Hepatocyte (in vitro differentiated cells): ENCODE results near the gene PPP2R1B. TPM values are rescaled to one million over a fixed set of nuclear protein-coding genes. Genes with fewer than 3 reads are reported as not detected.

Source experiments
- DNase-seq: peaks from one replicate; pipeline ENCODE4 v3.0.0-alpha.2; 2016; ENCODE audit warnings: low spot score
- H2AFZ ChIP-seq: fragments of 200-600 bp; sonication (generic); 2 replicates; pipeline ENCODE4 v1.6.0; 2016; ENCODE audit warnings: antibody characterized with exemption, mild to moderate bottlenecking
- H3K27ac ChIP-seq: fragments of 200-600 bp; sonication (generic); 2 replicates; pipeline ENCODE4 v1.5.1; 2016; ENCODE audit warnings: mild to moderate bottlenecking
- H3K27me3 ChIP-seq: fragments of 200-600 bp; sonication (generic); 2 replicates; pipeline ENCODE4 v1.6.1; 2016
- H3K36me3 ChIP-seq: fragments of 200-600 bp; sonication (generic); replicated peaks from 2 replicates; pipeline ENCODE4 v1.5.1; 2016; ENCODE audit warnings: low read depth; ENCODE audit not compliant: insufficient read depth
- H3K4me1 ChIP-seq: fragments of 200-600 bp; sonication (generic); 2 replicates; pipeline ENCODE4 v1.5.1; 2016; ENCODE audit warnings: mild to moderate bottlenecking, moderate library complexity; ENCODE audit not compliant: insufficient read depth
- H3K4me2 ChIP-seq: fragments of 200-600 bp; sonication (generic); 2 replicates; pipeline ENCODE4 v1.6.0; 2016
- H3K4me3 ChIP-seq: fragments of 200-600 bp; sonication (generic); 2 replicates; pipeline ENCODE4 v1.5.1; 2016; ENCODE audit warnings: mild to moderate bottlenecking
- H3K79me2 ChIP-seq: fragments of 200-600 bp; sonication (generic); 2 replicates; pipeline ENCODE4 v1.6.0; 2017; ENCODE audit warnings: mild to moderate bottlenecking
- H3K9me2 ChIP-seq: fragments of 200-600 bp; sonication (generic); replicated peaks from 2 replicates; pipeline ENCODE4 v1.6.0; 2017; ENCODE audit warnings: mild to moderate bottlenecking; ENCODE audit not compliant: insufficient read depth
- H3K9me3 ChIP-seq: fragments of 200-600 bp; sonication (generic); 2 replicates; pipeline ENCODE4 v1.5.1; 2016; ENCODE audit warnings: low read depth, mild to moderate bottlenecking
- H4K20me1 ChIP-seq: fragments of 200-600 bp; sonication (generic); 2 replicates; pipeline ENCODE4 v1.6.0; 2016; ENCODE audit warnings: mild to moderate bottlenecking; ENCODE audit not compliant: insufficient read depth, poor library complexity, severe bottlenecking
- CTCF ChIP-seq: fragments of 200-600 bp; sonication (generic); IDR thresholded peaks from 2 replicates; pipeline ENCODE4 v1.5.1; 2016; ENCODE audit warnings: antibody characterized with exemption, mild to moderate bottlenecking; ENCODE audit not compliant: poor library complexity
- EZH2 ChIP-seq: fragments of 200-600 bp; sonication (generic); IDR thresholded peaks from 2 replicates; pipeline ENCODE4 v1.6.1; 2016; ENCODE audit warnings: antibody characterized with exemption, mild to moderate bottlenecking, borderline replicate concordance
- EZH2phosphoT487 ChIP-seq: fragments of 200-600 bp; sonication (generic); IDR thresholded peaks from one replicate; pipeline ENCODE4 v1.6.1; 2018; ENCODE audit warnings: antibody characterized with exemption, mild to moderate bottlenecking, low read depth, moderate library complexity; ENCODE audit not compliant: unreplicated experiment, severe bottlenecking
- WGBS: methylation state at CpG from one replicate; pipeline ENCODE4 v1.1.6; 2016; ENCODE audit warnings: low lambda C conversion rate; ENCODE audit errors: missing lambda C conversion rate; 5-methylcytosine and 5-hydroxymethylcytosine counted together
- polyA plus RNA-seq: library from polyadenylated mRNA; unstranded; fragments of >200 nt; fragmentation: Nextera tagmentation; extraction: Ambion mirVana; gene quantifications from 2 replicates; pipeline ENCODE4 v1.2.1, GENCODE V29; 2016
- total RNA-seq: library from RNA; depleted of rRNA; stranded (reverse); fragments of >200 nt; gene quantifications from 2 replicates; pipeline ENCODE4 v1.2.3, GENCODE V29; 2014

Gene PPP2R1B
- total and polyA plus RNA-seq, 2 experiments from 2014 or later: 25.3 to 41.0 TPM

- no peak overlapping the region for H3K4me3 ChIP-seq
- no peak overlapping the region for H3K4me2 ChIP-seq
- H4K20me1 ChIP-seq: no peaks in the 10 kb centered on the region
- no peaks in the 10 kb centered on the region for H3K9me3 ChIP-seq
- peaks cover 23% of the 10 kb centered on the region for H3K79me2 ChIP-seq
- no peak overlapping the region for H2AFZ ChIP-seq
- no peaks in the 10 kb centered on the region for H3K4me1 ChIP-seq
- H3K9me2 ChIP-seq: no peaks in the 10 kb centered on the region
- no peak overlapping the region for H3K27ac ChIP-seq
- H3K27me3 ChIP-seq: no peaks in the 10 kb centered on the region
- 98% methylated on average over 6 of the region's 6 CpGs for WGBS
- H3K36me3 ChIP-seq: no peaks in the 10 kb centered on the region
- no peak for DNase-seq
- TF ChIP-seq EZH2 (no peak), CTCF (no peak)
Measured at GRCh38 chr11:111745719-111746504, 20.3 kb downstream of the PPP2R1B start.

GRCh38 chr11:111743700-111744099 lies 22.5 kb downstream of the PPP2R1B start:
- Histone ChIP-seq H3K4me3 (no peak overlapping the region), H3K27ac (no peak overlapping the region), H3K9me3 (no peaks in the 10 kb centered on the region), H3K36me3 (no peaks in the 10 kb centered on the region), H2AFZ (no peak overlapping the region), H3K9me2 (no peaks in the 10 kb centered on the region), H4K20me1 (no peaks in the 10 kb centered on the region), H3K4me1 (no peaks in the 10 kb centered on the region), H3K27me3 (no peaks in the 10 kb centered on the region), H3K79me2 (peaks cover 19% of the 10 kb centered on the region), H3K4me2 (no peak overlapping the region)
- TF ChIP-seq EZH2phosphoT487 (no peak), EZH2 (no peak), CTCF (no peak)
- DNase-seq: no peak
- WGBS: 100% methylated on average over 2 of the region's 2 CpGs

- no peak overlapping the region for H2AFZ ChIP-seq
- H3K36me3 ChIP-seq: no peaks in the 10 kb centered on the region
- no peak overlapping the region for H3K4me3 ChIP-seq
- H3K27me3 ChIP-seq: no peaks in the 10 kb centered on the region
- H4K20me1 ChIP-seq: no peaks in the 10 kb centered on the region
- no peak overlapping the region for H3K27ac ChIP-seq
- DNase-seq: no peak
- peaks cover 12% of the 10 kb centered on the region for H3K79me2 ChIP-seq
- H3K4me2 ChIP-seq: no peak overlapping the region
- WGBS: 92% methylated on average over 2 of the region's 2 CpGs
- no peaks in the 10 kb centered on the region for H3K9me2 ChIP-seq
- TF ChIP-seq CTCF (no peak), EZH2 (no peak), EZH2phosphoT487 (no peak)
- H3K4me1 ChIP-seq: peaks cover 8% of the 10 kb centered on the region
- H3K9me3 ChIP-seq: no peaks in the 10 kb centered on the region
Measured at GRCh38 chr11:111741751-111742150, 24.4 kb downstream of the PPP2R1B start.
